GM10266 (cell line): ENCODE measurements around the gene ABCA13.

Experiments used
- DNase-seq: peaks from one replicate; pipeline ENCODE4 v3.0.0; 2012; ENCODE audit errors: extremely low spot score
- TF ChIP-seq, protein P1 (sequence below): IDR thresholded peaks from 2 replicates; pipeline ENCODE4 v1.5.1; 2012; ENCODE audit warnings: mild to moderate bottlenecking, low read depth; ENCODE audit not compliant: control insufficient read depth, insufficient read depth; ENCODE audit errors: missing control alignments

ABCA13 gene

DNA sequence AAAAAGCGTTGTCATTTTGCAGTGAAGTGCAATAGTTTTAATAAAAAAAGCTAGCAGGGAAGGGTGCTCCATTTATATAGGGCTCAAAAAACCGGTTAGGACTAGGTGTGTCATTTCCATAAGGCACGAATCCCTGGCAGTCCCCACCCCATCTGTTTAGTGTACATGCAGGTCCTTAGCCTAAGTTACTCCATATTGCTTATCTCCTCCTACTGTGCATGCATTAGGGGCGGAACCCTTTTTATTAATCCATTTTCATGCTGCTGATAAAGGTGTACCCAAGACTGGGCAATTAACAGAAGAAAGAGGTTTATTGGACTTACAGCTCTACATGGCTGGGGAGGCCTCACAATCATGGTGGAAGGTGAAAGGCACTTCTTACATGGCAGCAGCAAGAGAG lies 301.4 kb downstream of the ABCA13 start:
- DNase-seq, result no peak

DNA sequence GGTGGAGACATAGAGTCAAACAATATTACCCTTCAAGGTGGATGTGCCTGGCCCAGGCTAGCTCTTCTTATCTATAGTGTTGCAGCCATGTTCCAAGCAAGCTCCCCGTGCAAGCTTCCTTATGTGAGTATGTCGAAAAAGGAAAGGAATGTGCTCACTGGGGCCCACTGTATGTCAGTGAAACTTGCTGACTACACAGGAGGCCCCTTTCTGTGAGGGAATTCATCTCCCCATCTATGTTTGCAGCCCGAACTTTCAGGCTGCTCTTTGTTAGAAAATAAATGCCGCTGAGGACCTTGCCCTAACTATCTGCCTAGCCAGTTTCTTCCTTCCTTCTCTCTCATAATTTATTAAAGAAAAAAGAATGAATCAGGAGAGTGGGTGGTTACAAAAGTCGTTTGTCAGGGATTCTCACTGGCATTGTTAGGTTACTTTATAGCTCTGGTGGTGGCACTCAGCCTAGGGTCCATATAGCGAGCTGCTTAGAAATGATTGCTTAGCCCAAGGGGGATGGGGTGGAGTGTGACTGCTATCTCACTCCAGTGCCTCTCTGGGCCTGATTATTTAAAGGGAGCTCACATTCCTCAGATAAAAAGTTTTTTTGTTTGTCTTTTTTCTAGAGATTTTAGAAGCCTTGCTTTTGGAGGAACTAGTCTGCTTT lies 302.1 kb downstream of the ABCA13 start:
- TF ChIP-seq, protein P1, sequence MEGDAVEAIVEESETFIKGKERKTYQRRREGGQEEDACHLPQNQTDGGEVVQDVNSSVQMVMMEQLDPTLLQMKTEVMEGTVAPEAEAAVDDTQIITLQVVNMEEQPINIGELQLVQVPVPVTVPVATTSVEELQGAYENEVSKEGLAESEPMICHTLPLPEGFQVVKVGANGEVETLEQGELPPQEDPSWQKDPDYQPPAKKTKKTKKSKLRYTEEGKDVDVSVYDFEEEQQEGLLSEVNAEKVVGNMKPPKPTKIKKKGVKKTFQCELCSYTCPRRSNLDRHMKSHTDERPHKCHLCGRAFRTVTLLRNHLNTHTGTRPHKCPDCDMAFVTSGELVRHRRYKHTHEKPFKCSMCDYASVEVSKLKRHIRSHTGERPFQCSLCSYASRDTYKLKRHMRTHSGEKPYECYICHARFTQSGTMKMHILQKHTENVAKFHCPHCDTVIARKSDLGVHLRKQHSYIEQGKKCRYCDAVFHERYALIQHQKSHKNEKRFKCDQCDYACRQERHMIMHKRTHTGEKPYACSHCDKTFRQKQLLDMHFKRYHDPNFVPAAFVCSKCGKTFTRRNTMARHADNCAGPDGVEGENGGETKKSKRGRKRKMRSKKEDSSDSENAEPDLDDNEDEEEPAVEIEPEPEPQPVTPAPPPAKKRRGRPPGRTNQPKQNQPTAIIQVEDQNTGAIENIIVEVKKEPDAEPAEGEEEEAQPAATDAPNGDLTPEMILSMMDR, result no peak
- DNase-seq, result no peak

More for the DNA sequence above, 301.4 kb downstream of the ABCA13 start:
- TF ChIP-seq, protein P1, result no peak

DNA sequence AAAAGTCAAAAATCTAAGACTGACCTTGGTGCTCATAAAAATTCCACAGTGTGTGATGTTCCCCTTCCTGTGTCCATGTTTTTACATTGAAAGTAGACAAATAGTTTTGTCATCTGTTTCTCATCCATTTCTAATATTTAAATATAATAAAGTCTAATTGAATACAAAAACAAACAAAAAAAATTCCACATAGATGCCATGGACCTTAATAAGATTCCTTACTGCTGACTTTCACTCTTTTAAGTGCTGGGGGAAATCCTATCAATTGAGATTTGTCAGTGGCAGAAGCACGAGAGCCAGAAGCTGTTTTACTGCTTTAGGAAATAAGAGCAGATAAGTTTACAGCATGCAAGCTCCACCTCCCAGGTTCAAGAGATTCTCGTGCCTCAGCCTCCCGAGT lies 310.0 kb downstream of the ABCA13 start:
- TF ChIP-seq, protein P1, result no peak
- DNase-seq, result no peak

DNA sequence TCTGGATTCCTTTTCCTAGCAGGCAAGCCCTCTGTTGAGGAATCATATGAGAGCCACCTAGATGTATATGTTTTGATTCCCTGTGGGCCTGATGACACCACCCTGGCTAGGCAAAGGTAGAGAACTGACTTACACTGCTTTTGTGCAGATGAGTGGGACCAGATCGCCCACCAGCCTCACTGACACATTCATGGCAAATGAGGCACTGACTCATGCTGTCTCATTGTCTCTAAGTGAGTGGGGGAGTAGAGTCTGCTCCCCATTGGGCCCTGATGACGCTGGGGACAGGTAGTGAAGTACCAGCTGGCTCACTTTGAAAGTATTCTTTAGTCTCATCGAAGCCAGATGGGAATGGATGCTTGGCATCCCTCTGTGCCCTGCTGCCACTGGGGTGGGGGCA lies 326.3 kb downstream of the ABCA13 start:
- DNase-seq, result no peak

DNA sequence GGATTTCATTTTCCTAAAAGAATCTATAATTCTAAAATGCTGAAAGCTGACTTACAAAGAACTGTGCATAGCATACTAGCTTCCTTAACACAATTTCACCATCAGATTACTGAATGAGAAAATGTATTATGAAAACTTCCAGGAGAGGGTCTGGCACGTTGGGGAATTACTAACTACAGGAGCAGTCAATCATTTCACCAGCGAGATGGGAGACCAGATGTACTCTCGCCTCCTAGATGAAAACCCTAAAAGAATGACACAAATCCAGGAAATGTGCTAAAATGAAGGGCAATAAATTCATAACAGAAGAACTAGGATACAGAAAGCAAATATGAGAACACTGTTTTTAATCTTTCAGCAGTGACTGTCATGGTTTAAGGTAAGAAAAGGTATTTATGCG lies 330.8 kb downstream of the ABCA13 start:
- TF ChIP-seq, protein P1, result no peak
- no peak for DNase-seq

More for the DNA sequence above, 326.3 kb downstream of the ABCA13 start:
- TF ChIP-seq, protein P1, result no peak

DNA sequence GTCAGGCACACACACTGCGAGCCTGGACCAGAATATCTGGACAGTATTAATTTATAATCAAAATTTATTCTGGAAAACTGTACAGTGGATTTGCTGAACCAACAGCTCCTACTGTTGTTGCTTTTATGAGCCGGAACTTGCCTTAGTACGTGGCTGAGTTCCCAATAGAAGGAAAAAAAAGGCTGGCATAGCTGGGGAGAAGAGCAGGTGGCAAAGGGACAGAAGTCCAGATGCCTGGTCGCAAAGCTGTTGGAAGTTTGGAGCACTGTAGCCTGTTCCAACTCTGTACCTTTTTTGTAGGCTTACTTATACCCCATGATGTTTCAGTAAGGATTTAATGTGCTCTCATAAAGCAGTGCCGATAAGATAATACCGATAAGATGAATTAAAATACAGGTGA lies 333.8 kb downstream of the ABCA13 start:
- no peak for DNase-seq
- TF ChIP-seq, protein P1, result no peak

DNA sequence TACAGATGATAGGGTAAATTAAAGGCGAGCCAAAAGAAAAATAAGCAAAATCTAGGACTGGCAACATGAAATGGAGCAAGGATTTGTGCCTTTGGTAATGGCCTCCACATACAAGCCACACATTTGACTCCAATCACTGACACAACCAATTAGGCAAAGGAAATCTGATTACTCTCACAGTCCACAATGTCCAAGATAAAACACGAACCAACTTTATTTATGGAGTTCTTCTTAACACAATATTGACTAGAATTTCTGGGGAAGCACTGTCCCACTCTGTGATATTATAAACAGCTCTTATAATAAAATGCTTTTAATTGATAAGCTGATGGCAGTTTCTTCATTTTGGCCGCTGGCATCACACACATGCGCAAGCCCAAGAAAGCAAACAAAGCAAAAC lies 334.2 kb downstream of the ABCA13 start:
- DNase-seq, result no peak
- TF ChIP-seq, protein P1, result no peak
